OCI-LY1 (cell line): ENCODE results near the gene HENMT1.
A peak's percentile ranks its signal among the peaks of the same experiment; 100 is the strongest.
"Not testable (repeated sequence)": the region's sequence is repeated elsewhere in the genome, so short reads cannot be mapped to it uniquely, and the experiment has no call there.

Experiments
- H2AFZ ChIP-seq: fragments of 200-600 bp; sonication (generic), shearing (Covaris generic); 2 replicates; pipeline ENCODE4 v1.6.0; 2014; ENCODE audit warnings: antibody characterized with exemption, mild to moderate bottlenecking, low read length
- H3F3A ChIP-seq: fragments of 200-600 bp; sonication (generic), shearing (Covaris generic); 2 replicates; pipeline ENCODE4 v1.6.0; 2014; ENCODE audit warnings: mild to moderate bottlenecking, antibody characterized with exemption, low read length, moderate library complexity; ENCODE audit not compliant: insufficient read depth
- H3K27ac ChIP-seq: fragments of 200-600 bp; sonication (generic); 2 replicates; pipeline ENCODE4 v1.5.1; 2014; ENCODE audit warnings: low read length, mixed run types, mild to moderate bottlenecking, low read depth; ENCODE audit not compliant: poor library complexity, severe bottlenecking
- H3K27me3 ChIP-seq: fragments of 200-600 bp; sonication (generic); 2 replicates; pipeline ENCODE4 v1.6.0; 2014; ENCODE audit warnings: antibody characterized with exemption, mild to moderate bottlenecking, low read length, moderate library complexity; ENCODE audit not compliant: insufficient read depth
- H3K36me3 ChIP-seq: fragments of 200-600 bp; sonication (generic); 2 replicates; pipeline ENCODE4 v1.6.1; 2014; ENCODE audit warnings: mild to moderate bottlenecking, antibody characterized with exemption, low read length, moderate library complexity, mixed read lengths; ENCODE audit not compliant: insufficient read depth
- H3K4me1 ChIP-seq: fragments of 200-600 bp; sonication (generic); 2 replicates; pipeline ENCODE4 v1.5.1; 2014; ENCODE audit warnings: mild to moderate bottlenecking, low read length, moderate library complexity; ENCODE audit not compliant: insufficient read depth, severe bottlenecking
- H3K4me2 ChIP-seq: fragments of 200-600 bp; sonication (generic), shearing (Covaris generic); 2 replicates; pipeline ENCODE4 v1.6.1; 2014; ENCODE audit warnings: low read length
- H3K4me3 ChIP-seq: fragments of 200-600 bp; sonication (generic); 2 replicates; pipeline ENCODE4 v1.5.1; 2014; ENCODE audit warnings: low read length, low read depth, mild to moderate bottlenecking, mixed read lengths; ENCODE audit not compliant: poor library complexity, severe bottlenecking
- H3K79me2 ChIP-seq: fragments of 200-600 bp; shearing (Covaris generic); 2 replicates; pipeline ENCODE4 v1.6.1; 2016; ENCODE audit warnings: mixed run types, low read length, mixed read lengths; ENCODE audit not compliant: insufficient read depth
- H3K9ac ChIP-seq: fragments of 200-600 bp; sonication (generic), shearing (Covaris generic); 2 replicates; pipeline ENCODE4 v1.6.1; 2014; ENCODE audit warnings: mild to moderate bottlenecking, low read length, mixed read lengths
- H3K9me2 ChIP-seq: fragments of 200-600 bp; sonication (generic), shearing (Covaris generic); 2 replicates; pipeline ENCODE4 v1.6.1; 2014; ENCODE audit warnings: low read depth, mild to moderate bottlenecking, low read length, mixed read lengths
- H3K9me3 ChIP-seq: fragments of 200-600 bp; shearing (Covaris generic); 2 replicates; pipeline ENCODE4 v1.6.1; 2014; ENCODE audit warnings: low read length, mixed read lengths
- H4K20me1 ChIP-seq: fragments of 200-600 bp; sonication (generic), shearing (Covaris generic); 2 replicates; pipeline ENCODE4 v1.6.0; 2016; ENCODE audit warnings: mild to moderate bottlenecking, low read length; ENCODE audit not compliant: insufficient read depth
- CTCF ChIP-seq: fragments of 200-600 bp; sonication (generic), shearing (Covaris generic); IDR thresholded peaks from 2 replicates; pipeline ENCODE4 v1.5.1; 2017; ENCODE audit warnings: mild to moderate bottlenecking, antibody characterized with exemption, low read length, moderate library complexity, mixed read lengths
- EZH2 ChIP-seq: fragments of 200-600 bp; sonication (generic), shearing (Covaris generic); IDR thresholded peaks from 2 replicates; pipeline ENCODE4 v1.8.0; 2017; ENCODE audit warnings: borderline replicate concordance, mixed run types, mild to moderate bottlenecking, antibody characterized with exemption, low read length, moderate library complexity, mixed read lengths

Gene HENMT1

DNA sequence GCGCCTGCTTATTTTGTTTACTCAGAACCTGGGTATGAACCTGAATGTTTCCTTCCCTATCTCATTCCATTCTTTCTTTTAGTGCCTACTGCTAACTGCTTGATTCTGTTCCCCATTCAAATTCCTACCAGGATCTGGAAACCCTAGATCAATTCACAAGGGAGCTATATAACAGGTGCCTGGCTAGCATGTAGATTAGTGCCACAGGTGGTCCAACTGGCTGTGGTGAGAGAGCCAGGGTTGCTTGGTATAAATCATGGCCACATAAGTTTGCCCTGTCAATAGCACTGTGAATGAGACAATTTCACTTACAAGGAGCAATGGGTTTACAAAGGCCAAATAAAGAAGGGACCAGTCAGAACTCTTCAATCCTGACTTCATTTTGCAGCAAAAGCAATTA is 24.6 kb upstream of the HENMT1 start:
- H3K36me3 ChIP-seq, result no peaks in the 10 kb centered on the region
- no peak overlapping the region for H3K27ac ChIP-seq

DNA sequence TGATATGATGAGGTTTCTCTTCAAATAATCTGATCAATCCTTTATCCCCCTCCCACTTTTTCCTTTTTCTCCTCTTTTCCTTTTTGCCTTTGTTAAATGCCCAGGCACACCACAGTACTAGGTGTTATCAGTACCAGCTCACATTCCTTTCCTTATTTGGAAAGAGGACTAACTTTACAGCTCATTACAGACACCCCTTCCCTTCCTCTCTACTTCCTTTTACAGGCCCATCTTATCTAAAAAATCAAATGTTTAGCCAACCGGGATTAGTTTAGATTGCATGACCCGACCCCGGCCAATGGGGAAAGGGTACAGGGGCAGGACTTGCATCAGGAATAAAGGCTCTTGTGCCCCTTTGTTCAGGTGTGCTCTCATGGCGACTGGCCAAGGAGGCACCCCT is 20.8 kb upstream of the HENMT1 start:
- not testable (repeated sequence) for H3K9me2 ChIP-seq, H4K20me1 ChIP-seq, H3K27ac ChIP-seq, H3K9ac ChIP-seq, H3K4me1 ChIP-seq, H3K27me3 ChIP-seq, H3F3A ChIP-seq, H3K36me3 ChIP-seq, H2AFZ ChIP-seq, H3K9me3 ChIP-seq, H3K4me3 ChIP-seq, H3K79me2 ChIP-seq, H3K4me2 ChIP-seq

More for the DNA sequence above, 24.6 kb upstream of the HENMT1 start:
- Histone ChIP-seq H3F3A (no peaks in the 10 kb centered on the region), H3K4me1 (peaks cover under 1% of the 10 kb centered on the region), H3K4me3 (no peak overlapping the region), H3K9ac (no peak overlapping the region), H3K9me3 (no peaks in the 10 kb centered on the region), H3K27me3 (no peaks in the 10 kb centered on the region), H3K9me2 (no peaks in the 10 kb centered on the region), H2AFZ (no peak overlapping the region), H3K4me2 (no peak overlapping the region), H4K20me1 (no peaks in the 10 kb centered on the region), H3K79me2 (no peaks in the 10 kb centered on the region)
- TF ChIP-seq CTCF (no peak), EZH2 (no peak)

DNA sequence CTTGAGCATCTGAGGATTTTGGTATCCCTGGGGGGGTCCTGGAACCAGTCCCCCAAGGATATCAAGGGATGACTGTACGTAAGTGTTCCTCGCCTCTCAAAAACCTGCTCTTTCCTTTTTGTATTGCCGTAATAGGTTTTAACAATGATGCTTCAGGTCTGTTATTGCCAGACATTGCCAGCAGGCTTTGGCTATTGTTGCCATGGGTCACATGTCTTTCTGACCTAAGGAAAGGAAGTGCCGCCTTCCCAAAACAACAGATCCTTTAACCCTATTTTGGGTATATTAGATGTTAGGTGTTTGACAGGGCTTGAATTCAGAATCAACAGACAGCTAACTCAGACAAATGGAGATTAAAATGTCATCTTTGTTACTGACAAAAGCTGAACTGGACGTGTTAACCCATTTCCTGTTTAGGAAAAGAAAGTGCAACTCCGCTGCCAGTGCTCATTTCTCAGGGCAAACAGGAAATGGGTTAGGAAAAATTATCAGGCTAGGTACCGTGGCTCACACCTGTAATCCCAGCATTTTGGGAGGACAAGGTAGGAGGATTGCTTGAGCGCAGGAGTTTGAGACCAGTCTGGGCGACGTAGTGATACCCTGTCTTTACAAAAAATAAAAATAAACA is 18.8 kb upstream of the HENMT1 start:
- Histone ChIP-seq H3K27ac (no peak overlapping the region), H3K9me3 (no peaks in the 10 kb centered on the region), H3K36me3 (no peaks in the 10 kb centered on the region), H3K27me3 (no peaks in the 10 kb centered on the region; the same call in 1 of the 2 replicates), H3K4me3 (peak overlapping the region; percentile 41), H3K4me2 (peak overlapping the region; percentile 62), H3F3A (no peaks in the 10 kb centered on the region), H3K9ac (peak overlapping the region; percentile 29; the same call in 1 of the 2 replicates), H4K20me1 (no peaks in the 10 kb centered on the region), H3K79me2 (no peaks in the 10 kb centered on the region), H3K4me1 (peaks cover 9% of the 10 kb centered on the region), H3K9me2 (no peaks in the 10 kb centered on the region), H2AFZ (peak overlapping the region; percentile 82)
- TF ChIP-seq CTCF (no peak), EZH2 (no peak)

DNA sequence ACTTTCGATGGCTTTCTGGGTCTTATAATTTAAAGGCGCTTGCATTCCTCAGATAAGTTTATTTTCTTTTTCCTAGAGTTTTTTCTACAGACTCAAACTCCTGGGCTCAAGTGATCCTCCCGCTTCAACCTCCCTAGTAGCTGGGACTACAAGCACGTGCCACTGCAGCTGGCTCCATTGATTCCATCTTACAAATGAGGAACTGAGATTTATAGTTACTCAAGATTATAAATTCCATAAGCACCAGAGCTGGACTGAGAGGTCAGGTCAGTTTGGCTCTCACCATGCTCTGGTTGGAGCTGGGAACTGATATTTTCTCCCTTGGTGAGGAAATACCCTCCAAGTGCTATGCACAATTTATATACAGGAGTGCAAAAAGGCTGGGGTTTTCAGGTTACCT is 17.8 kb upstream of the HENMT1 start:
- Histone ChIP-seq H3K36me3 (no peaks in the 10 kb centered on the region), H3K79me2 (no peaks in the 10 kb centered on the region), H2AFZ (no peak overlapping the region), H4K20me1 (no peaks in the 10 kb centered on the region), H3K9me3 (no peaks in the 10 kb centered on the region), H3K27ac (no peak overlapping the region), H3K4me2 (no peak overlapping the region), H3K4me1 (peaks cover 9% of the 10 kb centered on the region), H3F3A (no peaks in the 10 kb centered on the region), H3K4me3 (no peak overlapping the region), H3K27me3 (no peaks in the 10 kb centered on the region; the same call in 1 of the 2 replicates), H3K9me2 (no peaks in the 10 kb centered on the region), H3K9ac (no peak overlapping the region)
- TF ChIP-seq EZH2 (no peak), CTCF (no peak)
